Testis (tissue), 3 donors: Measurements from ENCODE around the gene OSM. TPM values are rescaled to one million over a fixed set of nuclear protein-coding genes. Genes with fewer than 3 reads are reported as not detected.
A peak's percentile ranks its signal among the peaks of the same experiment; 100 is the strongest.

Experiments
- DNase-seq: peaks from one replicate; pipeline ENCODE4 v3.0.0-alpha.2; 2019
- H3K27ac ChIP-seq, 2 donors: fragments of 200-600 bp; sonication (generic); one replicate each; pipeline ENCODE4 v1.5.1; 2019
- H3K27me3 ChIP-seq: fragments of 200-600 bp; sonication (generic); one replicate; pipeline ENCODE4 v1.5.1; 2019
- H3K36me3 ChIP-seq: fragments of 200-600 bp; sonication (generic); one replicate; pipeline ENCODE4 v1.5.1; 2017; ENCODE audit warnings: low read depth; ENCODE audit errors: missing control alignments
- H3K4me1 ChIP-seq: fragments of 200-600 bp; sonication (generic); one replicate; pipeline ENCODE4 v1.5.1; 2019
- H3K4me3 ChIP-seq, 2 donors: fragments of 200-600 bp; sonication (generic); one replicate each; pipeline ENCODE4 v1.5.1; 2017 to 2019
- H3K9me3 ChIP-seq: fragments of 200-600 bp; sonication (generic); one replicate; pipeline ENCODE4 v1.5.1; 2017
- CTCF ChIP-seq, 3 experiments: fragments of 450-650 bp in 2 of 3; fragments of 200-600 bp in 1 of 3; sonication (generic) in 1 of 3; IDR thresholded peaks; one replicate each; pipeline ENCODE4 v1.5.1; 2016 to 2019; ENCODE audit warnings: antibody characterized with exemption in 3 of 3, mild to moderate bottlenecking in 2 of 3, moderate library complexity in 1 of 3
- POLR2A ChIP-seq: fragments of 450-650 bp; IDR thresholded peaks from one replicate; pipeline ENCODE4 v1.6.1; 2017; ENCODE audit warnings: antibody characterized with exemption, mild to moderate bottlenecking, moderate library complexity
- WGBS, 2 donors: methylation state at CpG; one replicate each; pipeline ENCODE4 v1.1.5; 2018; 5-methylcytosine and 5-hydroxymethylcytosine counted together
- intact Hi-C: fragments of 100-400 bp; cut with DNase I; formaldehyde crosslinking; loops from one replicate; pipeline ENCODE4 v1.15.1; 2023; ENCODE audit warnings: low total_unique reads
- polyA plus RNA-seq: library from polyadenylated mRNA; stranded (reverse); fragments of 350-450 nt; fragmentation: Illumina TruSeq; extraction: RNeasy Lipid Tissue Mini Kit (QIAGEN cat#74804); gene quantifications from one replicate; pipeline ENCODE4 v1.2.3, GENCODE V29; 2014; ENCODE audit warnings: low read depth, low replicate concordance; ENCODE audit not compliant: insufficient read depth
- total RNA-seq, 2 donors: library from RNA; depleted of rRNA; stranded (reverse); fragments of >200 nt; gene quantifications; one replicate each; pipeline ENCODE4 v1.2.3, GENCODE V29; 2016

Gene OSM
- total and polyA plus RNA-seq, 3 donors from 2014 or later = 0.69 to 1.6 TPM; not detected in 1

GRCh38 chr22:30273711-30274436, 7.2 kb upstream of the OSM start:
- 69 to 74% methylated on average over 10 of the region's 10 CpGs for WGBS, 2 donors
- intact Hi-C loops = no loop called here
- H3K9me3 ChIP-seq = no peaks in the 10 kb centered on the region
- H3K27me3 ChIP-seq = no peaks in the 10 kb centered on the region
- DNase-seq = no peak
- H3K4me3 ChIP-seq = no peak overlapping the region
- no peak for TF ChIP-seq POLR2A
- no peak for TF ChIP-seq CTCF (IDR thresholded peaks at IDR 0.05)
- H3K4me1 ChIP-seq = peaks cover 8% of the 10 kb centered on the region
- no peak overlapping the region for H3K27ac ChIP-seq
- H3K36me3 ChIP-seq = no peaks in the 10 kb centered on the region

- H3K27me3 ChIP-seq = no peaks in the 10 kb centered on the region
- TF ChIP-seq CTCF (IDR thresholded peaks at IDR 0.05) = no peak
- no peak for TF ChIP-seq POLR2A
- 82 to 89% methylated on average over 16 of the region's 16 CpGs for WGBS, 2 donors
- no peak overlapping the region for H3K27ac ChIP-seq
- H3K4me1 ChIP-seq = peaks cover 7% of the 10 kb centered on the region
- no peak overlapping the region for H3K4me3 ChIP-seq
- no peak for DNase-seq
- no peaks in the 10 kb centered on the region for H3K36me3 ChIP-seq
- intact Hi-C loops = no loop called here
- no peaks in the 10 kb centered on the region for H3K9me3 ChIP-seq
These were observed 6.3 kb upstream of the OSM start for GRCh38 chr22:30272781-30273601.

GRCh38 chr22:30270832-30271231, 4.2 kb upstream of the OSM start:
- Histone ChIP-seq H3K27me3 (no peaks in the 10 kb centered on the region), H3K4me1 (no peaks in the 10 kb centered on the region), H3K27ac (no peak overlapping the region), H3K9me3 (no peaks in the 10 kb centered on the region), H3K4me3 (no peak overlapping the region), H3K36me3 (no peaks in the 10 kb centered on the region)
- 91 to 95% methylated on average over 14 to 16 of the region's 16 CpGs for WGBS, 2 donors
- peak; percentile 62 for DNase-seq
- intact Hi-C loops = no loop called here
- TF ChIP-seq CTCF (IDR thresholded peaks at IDR 0.05) = no peak
- no peak for TF ChIP-seq POLR2A

GRCh38 chr22:30268331-30268730, 1.7 kb upstream of the OSM start:
- TF ChIP-seq CTCF (IDR thresholded peaks at IDR 0.05) (no peak), POLR2A (no peak)
- Histone ChIP-seq H3K36me3 (no peaks in the 10 kb centered on the region), H3K9me3 (no peaks in the 10 kb centered on the region), H3K27ac (no peak overlapping the region), H3K4me1 (no peaks in the 10 kb centered on the region), H3K4me3 (no peak overlapping the region), H3K27me3 (no peaks in the 10 kb centered on the region)
- 88 to 92% methylated on average over 8 of the region's 8 CpGs for WGBS, 2 donors
- DNase-seq = no peak
- intact Hi-C loops = loop anchor here (10.0 kb wide), 1 partner anchor 564 kb away; no protein-coding TSS in a partner anchor
